Activated CD4-positive, alpha-beta T cell treated with anti-CD3 and anti-CD28 coated beads for 36 hours (primary cell): ENCODE results near the gene HTR4. TPM values are rescaled to one million over a fixed set of nuclear protein-coding genes. Genes with fewer than 3 reads are reported as not detected.
"Not testable (repeated sequence)": the region's sequence is repeated elsewhere in the genome, so short reads cannot be mapped to it uniquely, and the experiment has no call there.

Experiments used
- ATAC-seq: fragments of 200-7000 bp; cut with Tn5 transposase; one replicate; pipeline ENCODE4 v1.10.0; 2021; ENCODE audit warnings: mild to moderate bottlenecking, moderate library complexity
- CTCF ChIA-PET: fragments of 350-600 bp; sonication (Branson Sonifier 250); formaldehyde crosslinking; loops from one replicate; lab custom pipeline; 2021; ENCODE audit warnings: antibody characterized with exemption; lab: Charles Lee
- POLR2A ChIA-PET: fragments of 350-600 bp; sonication (Branson Sonifier 250); formaldehyde crosslinking; loops from one replicate; lab custom pipeline; 2021; ENCODE audit warnings: antibody characterized with exemption, inconsistent platforms; lab: Charles Lee
- DNase-seq: peaks from one replicate; pipeline ENCODE4 v3.0.0-alpha.2; 2020
- H3K27ac Mint-ChIP-seq: one replicate; pipeline ENCODE4 v1.8.0; 2021; ENCODE audit warnings: mixed read lengths
- H3K27me3 Mint-ChIP-seq: one replicate; pipeline ENCODE4 v1.8.0; 2021; ENCODE audit warnings: mixed read lengths
- H3K36me3 Mint-ChIP-seq: one replicate; pipeline ENCODE4 v1.8.0; 2021; ENCODE audit warnings: low read depth, mixed read lengths
- H3K4me1 Mint-ChIP-seq: one replicate; pipeline ENCODE4 v1.8.0; 2021; ENCODE audit warnings: mixed read lengths
- H3K4me3 Mint-ChIP-seq: one replicate; pipeline ENCODE4 v1.8.0; 2021; ENCODE audit warnings: mild to moderate bottlenecking, moderate library complexity, mixed read lengths
- H3K9me3 Mint-ChIP-seq: one replicate; pipeline ENCODE4 v1.8.0; 2021; ENCODE audit warnings: low read depth, mixed read lengths
- intact Hi-C, 2 experiments: fragments of 100-400 bp; cut with DNase I in 1 of 2; cut with micrococcal nuclease in 1 of 2; formaldehyde crosslinking; loops; one replicate each; pipeline versions ENCODE4 v1.14.2 to v1.15.1; 2022 to 2024; cut with DNase I, micrococcal nuclease
- total RNA-seq, 2 experiments: library from RNA; stranded (reverse); gene quantifications; one replicate each; pipeline ENCODE4 v1.2.3, GENCODE V29; 2021

The HTR4 gene
- total RNA-seq, 2 experiments from 2014 or later = not detected

- POLR2A ChIA-PET = no interaction called here
- no peak overlapping the region for H3K27ac Mint-ChIP-seq
- no peak for DNase-seq
- CTCF ChIA-PET = interaction anchor here (0.6 to 2.1 kb wide), 8 partner anchors 10 to 263 kb away, joined by 3 to 9 read pairs (median 4); no protein-coding TSS in a partner anchor
- no peaks in the 10 kb centered on the region for H3K4me1 Mint-ChIP-seq
- H3K4me3 Mint-ChIP-seq = no peak overlapping the region
- H3K27me3 Mint-ChIP-seq = no peaks in the 10 kb centered on the region
- no peak for ATAC-seq
- H3K36me3 Mint-ChIP-seq = no peaks in the 10 kb centered on the region
- intact Hi-C loops = no loop called here
- H3K9me3 Mint-ChIP-seq = no peaks in the 10 kb centered on the region
These were observed 184.8 kb downstream of the HTR4 start for GRCh38 chr5:148469501-148469935.

- H3K27me3 Mint-ChIP-seq, H3K9me3 Mint-ChIP-seq, intact Hi-C loops, H3K4me3 Mint-ChIP-seq, POLR2A ChIA-PET, DNase-seq, H3K36me3 Mint-ChIP-seq, H3K27ac Mint-ChIP-seq, H3K4me1 Mint-ChIP-seq, ATAC-seq: not testable (repeated sequence)
- CTCF ChIA-PET = interaction anchor here (0.9 to 2.1 kb wide), 5 partner anchors 13 to 264 kb away, joined by 3 to 9 read pairs (median 4); no protein-coding TSS in a partner anchor
These were observed 185.6 kb downstream of the HTR4 start for GRCh38 chr5:148468746-148469145.

GRCh38 chr5:148467958-148468357, 186.4 kb downstream of the HTR4 start:
- DNase-seq (no peak), ATAC-seq (no peak)
- CTCF ChIA-PET = interaction anchor here (2.1 kb wide), 1 partner anchor 14 kb away, joined by 9 read pairs; no protein-coding TSS in a partner anchor

GRCh38 chr5:148466236-148466580, 188.1 kb downstream of the HTR4 start:
- no peak for ATAC-seq
- ChIA-PET POLR2A (no interaction called here), CTCF (interaction anchor here (1.1 kb wide), 1 partner anchor 8 kb away, joined by 3 read pairs; no protein-coding TSS in a partner anchor)
- intact Hi-C loops = no loop called here
- no peaks in the 10 kb centered on the region for H3K36me3 Mint-ChIP-seq
- H3K27me3 Mint-ChIP-seq = peaks cover 4% of the 10 kb centered on the region
- H3K9me3 Mint-ChIP-seq = no peaks in the 10 kb centered on the region
- no peak overlapping the region for H3K4me3 Mint-ChIP-seq
- H3K27ac Mint-ChIP-seq = no peak overlapping the region
- H3K4me1 Mint-ChIP-seq = no peaks in the 10 kb centered on the region
- no peak for DNase-seq

More at GRCh38 chr5:148467958-148468357, 186.4 kb downstream of the HTR4 start:
- Mint-ChIP-seq H3K27ac (no peak overlapping the region), H3K4me1 (no peaks in the 10 kb centered on the region), H3K27me3 (no peaks in the 10 kb centered on the region), H3K36me3 (no peaks in the 10 kb centered on the region), H3K9me3 (no peaks in the 10 kb centered on the region), H3K4me3 (no peak overlapping the region)
- POLR2A ChIA-PET = interaction anchor here (0.7 kb wide), 1 partner anchor 17 kb away, joined by 4 read pairs; no protein-coding TSS in a partner anchor
- intact Hi-C loops = no loop called here

- intact Hi-C loops = no loop called here
- no peak for DNase-seq
- no peak overlapping the region for H3K4me3 Mint-ChIP-seq
- ChIA-PET POLR2A (no interaction called here), CTCF (interaction anchor here (1.3 to 2.0 kb wide), 2 partner anchors 17 to 265 kb away, joined by 3 to 8 read pairs; no protein-coding TSS in a partner anchor)
- no peak overlapping the region for H3K27ac Mint-ChIP-seq
- no peaks in the 10 kb centered on the region for H3K9me3 Mint-ChIP-seq
- peaks cover 4% of the 10 kb centered on the region for H3K27me3 Mint-ChIP-seq
- ATAC-seq = no peak
- no peaks in the 10 kb centered on the region for H3K36me3 Mint-ChIP-seq
- no peaks in the 10 kb centered on the region for H3K4me1 Mint-ChIP-seq
These were observed 188.7 kb downstream of the HTR4 start for GRCh38 chr5:148465381-148466235.

GRCh38 chr5:148459669-148460068, 194.7 kb downstream of the HTR4 start:
- ChIA-PET CTCF (interaction anchor here (1.5 kb wide), 1 partner anchor 10 kb away, joined by 4 read pairs; no protein-coding TSS in a partner anchor), POLR2A (no interaction called here)
- ATAC-seq (no peak), DNase-seq (no peak)
- no peak overlapping the region for H3K27ac Mint-ChIP-seq
- H3K4me3 Mint-ChIP-seq = no peak overlapping the region
- peaks cover 3% of the 10 kb centered on the region for H3K4me1 Mint-ChIP-seq
- peaks cover 20% of the 10 kb centered on the region for H3K27me3 Mint-ChIP-seq
- no peaks in the 10 kb centered on the region for H3K36me3 Mint-ChIP-seq
- intact Hi-C loops = loop anchor here in 1 of 2 experiments (5.0 kb wide), 1 partner anchor 167 kb away; no protein-coding TSS in a partner anchor
- H3K9me3 Mint-ChIP-seq = no peaks in the 10 kb centered on the region

DNA sequence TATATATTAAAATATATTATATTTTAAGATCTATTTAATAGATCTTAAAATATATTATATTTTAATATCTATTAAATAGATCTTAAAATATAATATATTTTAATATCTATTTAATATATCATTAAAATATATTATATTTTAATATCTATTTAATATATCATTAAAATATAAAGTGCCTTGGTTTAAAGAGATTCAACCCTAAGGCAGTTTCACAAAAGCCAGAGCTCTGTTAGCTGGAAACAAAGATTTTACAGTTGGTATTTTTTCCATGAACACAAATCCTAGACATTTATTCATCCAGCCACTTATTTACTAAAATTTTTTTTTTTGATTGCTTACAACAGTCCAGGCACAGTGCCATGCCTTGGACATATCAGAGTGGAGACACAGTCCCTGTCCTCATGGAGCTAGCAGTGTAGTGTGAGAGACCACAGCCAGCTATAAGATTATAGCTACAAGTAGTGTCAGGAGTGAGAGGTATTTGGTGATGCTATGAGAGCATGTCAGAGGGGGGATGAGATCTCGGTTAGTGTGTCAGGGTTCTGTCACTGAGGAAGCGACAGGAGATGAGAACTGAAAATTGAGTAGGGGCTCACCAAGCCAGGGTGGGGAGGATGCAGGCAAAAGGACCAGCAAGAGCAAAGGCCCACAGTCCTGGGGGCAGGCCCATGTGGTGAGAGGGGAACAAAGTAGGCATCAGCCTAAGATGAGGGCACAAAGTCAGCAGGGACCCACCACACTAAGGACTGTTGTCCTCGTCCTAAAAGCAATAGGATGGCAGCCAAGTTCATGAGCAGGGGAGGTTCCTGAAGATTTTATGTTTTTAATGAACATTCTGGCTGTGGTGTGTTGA, 196.1 kb downstream of the HTR4 start:
- ATAC-seq = peak; percentile 60
- peak; percentile 10 for DNase-seq
- CTCF ChIA-PET = interaction anchor here (0.8 to 1.5 kb wide), 5 partner anchors 8 to 274 kb away, joined by 3 to 5 read pairs (median 3); no protein-coding TSS in a partner anchor
- no peak overlapping the region for H3K4me3 Mint-ChIP-seq
- intact Hi-C loops = loop anchor here in 1 of 2 experiments (5.0 kb wide), 1 partner anchor 166 kb away; no protein-coding TSS in a partner anchor
- no peaks in the 10 kb centered on the region for H3K36me3 Mint-ChIP-seq
- H3K27ac Mint-ChIP-seq = no peak overlapping the region
- no peaks in the 10 kb centered on the region for H3K9me3 Mint-ChIP-seq
- peaks cover 3% of the 10 kb centered on the region for H3K4me1 Mint-ChIP-seq
- POLR2A ChIA-PET = no interaction called here
- H3K27me3 Mint-ChIP-seq = peaks cover 22% of the 10 kb centered on the region

- ChIA-PET CTCF (interaction anchor here (0.6 to 1.4 kb wide), 3 partner anchors 13 to 276 kb away, joined by 3 to 8 read pairs (median 5); no protein-coding TSS in a partner anchor), POLR2A (interaction anchor here (0.6 kb wide), 1 partner anchor 531 kb away, joined by 3 read pairs; no protein-coding TSS in a partner anchor)
- DNase-seq (peak; percentile 12), ATAC-seq (peak; percentile 49)
- H3K9me3 Mint-ChIP-seq = no peaks in the 10 kb centered on the region
- intact Hi-C loops = loop anchor here in 1 of 2 experiments (5.0 kb wide), 1 partner anchor 165 kb away; no protein-coding TSS in a partner anchor
- H3K4me1 Mint-ChIP-seq = peaks cover 3% of the 10 kb centered on the region
- no peak overlapping the region for H3K4me3 Mint-ChIP-seq
- H3K27ac Mint-ChIP-seq = no peak overlapping the region
- H3K27me3 Mint-ChIP-seq = peaks cover 20% of the 10 kb centered on the region
- H3K36me3 Mint-ChIP-seq = no peaks in the 10 kb centered on the region
These were observed 197.1 kb downstream of the HTR4 start for GRCh38 chr5:148457183-148457620.

GRCh38 chr5:148455185-148455584, 199.1 kb downstream of the HTR4 start:
- no peak for ATAC-seq
- Mint-ChIP-seq H3K4me3 (no peak overlapping the region), H3K27me3 (peaks cover 16% of the 10 kb centered on the region), H3K36me3 (no peaks in the 10 kb centered on the region), H3K9me3 (no peaks in the 10 kb centered on the region), H3K4me1 (peaks cover 3% of the 10 kb centered on the region), H3K27ac (no peak overlapping the region)
- CTCF ChIA-PET = interaction anchor here (1.2 kb wide), 1 partner anchor 11 kb away, joined by 3 read pairs; no protein-coding TSS in a partner anchor
- intact Hi-C loops = loop anchor here in 1 of 2 experiments (5.0 kb wide), 1 partner anchor 163 kb away; no protein-coding TSS in a partner anchor
- POLR2A ChIA-PET = no interaction called here
- DNase-seq = no peak

DNA sequence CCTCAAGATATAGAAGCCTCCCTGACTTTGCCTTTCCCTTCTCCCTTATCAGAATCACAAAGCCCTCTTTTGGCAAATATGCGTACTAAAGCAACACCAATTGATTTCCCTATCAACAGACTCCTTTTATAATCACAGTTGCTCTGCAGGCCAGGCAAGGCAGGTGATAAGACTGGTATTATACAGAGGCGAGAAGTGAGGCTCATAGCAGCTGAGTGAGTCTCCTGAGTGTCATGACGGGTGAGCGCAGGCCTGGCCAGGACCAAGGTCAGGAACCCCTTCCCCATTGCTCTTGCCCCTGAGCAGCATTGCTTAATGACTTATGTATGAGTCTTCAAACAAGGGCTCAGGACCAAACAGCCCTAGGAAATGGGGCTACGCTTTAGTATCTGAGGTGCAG, 199.8 kb downstream of the HTR4 start:
- Mint-ChIP-seq H3K27ac (no peak overlapping the region), H3K9me3 (no peaks in the 10 kb centered on the region), H3K4me3 (no peak overlapping the region), H3K4me1 (peaks cover 1% of the 10 kb centered on the region), H3K36me3 (no peaks in the 10 kb centered on the region), H3K27me3 (peaks cover 16% of the 10 kb centered on the region)
- ATAC-seq (no peak), DNase-seq (no peak)
- CTCF ChIA-PET = interaction anchor here (1.1 to 1.6 kb wide), 3 partner anchors 10 to 275 kb away, joined by 3 to 6 read pairs (median 3); no protein-coding TSS in a partner anchor
- POLR2A ChIA-PET = interaction anchor here (0.6 kb wide), 1 partner anchor 152 kb away, joined by 3 read pairs; no protein-coding TSS in a partner anchor
- intact Hi-C loops = no loop called here
